IMR-90 (cell line): ENCODE data around the gene SVIP. TPM values are rescaled to one million over a fixed set of nuclear protein-coding genes. Genes with fewer than 3 reads are reported as not detected.

ENCODE experiments used
- ATAC-seq: fragments of 200-7000 bp; cut with Tn5 transposase; 2 replicates; pipeline ENCODE4 v1.9.1; 2020; ENCODE audit warnings: low read depth, mild to moderate bottlenecking, moderate library complexity
- BruUV-seq: library from RNA; stranded (reverse); fragments of 400-500 nt; replicated peaks from 2 replicates; lab custom pipeline; 2021; lab: Mats Ljungman, UMichigan
- CTCF ChIA-PET: fragments of 300-600 bp; formaldehyde crosslinking; extraction: SDS; loops from one replicate; lab custom pipeline; 2021; ENCODE audit warnings: antibody characterized with exemption; lab: Yijun Ruan, JAX
- POLR2A ChIA-PET: fragments of 300-600 bp; sonication (Branson Sonifier 250); formaldehyde crosslinking; loops from one replicate; lab custom pipeline; 2022; ENCODE audit warnings: antibody characterized with exemption; ENCODE audit not compliant: unreplicated experiment; lab: Charles Lee
- DNase-seq: peaks from one replicate; pipeline ENCODE4 v3.0.0; 2013
- H2AFZ ChIP-seq: replicated peaks from 2 replicates; pipeline ENCODE3; 2013; ENCODE audit warnings: low read length, mild to moderate bottlenecking; ENCODE audit not compliant: poor library complexity
- H2AK5ac ChIP-seq: 2 replicates; pipeline ENCODE4 v1.6.1; 2013; ENCODE audit warnings: low read depth, low read length, inconsistent platforms
- H2AK9ac ChIP-seq: replicated peaks from 2 replicates; pipeline ENCODE3; 2013; ENCODE audit warnings: mild to moderate bottlenecking, low read depth, low read length, moderate library complexity; ENCODE audit not compliant: poor library complexity
- H2BK120ac ChIP-seq: 2 replicates; pipeline ENCODE4 v1.6.1; 2013; ENCODE audit warnings: low read depth, low read length, inconsistent platforms
- H2BK15ac ChIP-seq: 3 replicates; pipeline ENCODE4 v1.6.1; 2013; ENCODE audit warnings: low read depth, low read length, inconsistent platforms
- H2BK20ac ChIP-seq: 2 replicates; pipeline ENCODE4 v1.6.1; 2013; ENCODE audit warnings: low read depth, mild to moderate bottlenecking, inconsistent platforms, low read length, moderate library complexity
- H2BK5ac ChIP-seq: 2 replicates; pipeline ENCODE4 v1.6.1; 2013; ENCODE audit warnings: mild to moderate bottlenecking, low read depth, low read length, inconsistent platforms; ENCODE audit not compliant: poor library complexity, severe bottlenecking
- H3K14ac ChIP-seq: replicated peaks from 2 replicates; pipeline ENCODE4 v1.6.1; 2013; ENCODE audit warnings: low read depth, low read length, inconsistent platforms
- H3K18ac ChIP-seq: 2 replicates; pipeline ENCODE4 v1.6.1; 2013; ENCODE audit warnings: low read depth, low read length, control low read depth
- H3K23ac ChIP-seq: 2 replicates; pipeline ENCODE4 v1.6.1; 2013; ENCODE audit warnings: low read depth, low read length, inconsistent platforms
- H3K27ac ChIP-seq: 2 replicates; pipeline ENCODE4 v1.5.1; 2013; ENCODE audit warnings: mild to moderate bottlenecking, control low read depth, low read length; ENCODE audit not compliant: insufficient read depth
- H3K27me3 ChIP-seq: 2 replicates; pipeline ENCODE4 v1.6.1; 2013; ENCODE audit warnings: low read length; ENCODE audit not compliant: control insufficient read depth, insufficient read depth
- H3K36me3 ChIP-seq: 2 replicates; pipeline ENCODE4 v1.6.1; 2013; ENCODE audit warnings: low read length, mixed read lengths; ENCODE audit not compliant: control insufficient read depth, insufficient read depth
- H3K4ac ChIP-seq: 2 replicates; pipeline ENCODE4 v1.6.1; 2013; ENCODE audit warnings: low read depth, low read length, inconsistent platforms
- H3K4me1 ChIP-seq: 2 replicates; pipeline ENCODE4 v1.6.1; 2013; ENCODE audit warnings: low read length, mixed read lengths; ENCODE audit not compliant: control insufficient read depth, insufficient read depth
- H3K4me2 ChIP-seq: 2 replicates; pipeline ENCODE4 v1.6.1; 2013; ENCODE audit warnings: low read depth, mild to moderate bottlenecking, control low read depth, low read length, moderate library complexity
- H3K4me3 ChIP-seq: 2 replicates; pipeline ENCODE4 v1.5.1; 2013; ENCODE audit warnings: low read depth, mild to moderate bottlenecking, control low read depth, low read length, moderate library complexity; ENCODE audit not compliant: insufficient read depth
- H3K56ac ChIP-seq: 2 replicates; pipeline ENCODE4 v1.6.1; 2013; ENCODE audit warnings: low read length, inconsistent platforms; ENCODE audit not compliant: insufficient read depth; ENCODE audit errors: extremely low read depth
- H3K79me1 ChIP-seq, 2 experiments: 2 replicates each; pipeline ENCODE4 v1.6.1; 2013; ENCODE audit warnings: low read length in 2 of 2, inconsistent platforms in 1 of 2, low read depth in 1 of 2
- H3K9ac ChIP-seq: 2 replicates; pipeline ENCODE4 v1.6.1; 2013; ENCODE audit warnings: low read depth, low read length, control low read depth
- H3K9me1 ChIP-seq: 2 replicates; pipeline ENCODE4 v1.6.1; 2013; ENCODE audit warnings: low read length, inconsistent platforms; ENCODE audit not compliant: insufficient read depth
- H3K9me3 ChIP-seq: 2 replicates; pipeline ENCODE4 v1.6.1; 2013; ENCODE audit warnings: low read length; ENCODE audit not compliant: control insufficient read depth, insufficient read depth
- H4K20me1 ChIP-seq: 2 replicates; pipeline ENCODE4 v1.6.1; 2013; ENCODE audit warnings: low read length, inconsistent platforms; ENCODE audit not compliant: insufficient read depth
- H4K5ac ChIP-seq: 2 replicates; pipeline ENCODE4 v1.6.1; 2013; ENCODE audit warnings: mild to moderate bottlenecking, low read depth, low read length, control low read depth
- H4K8ac ChIP-seq, 2 experiments: 2 replicates each; pipeline ENCODE4 v1.6.1; 2013; ENCODE audit warnings: low read depth in 2 of 2, low read length in 2 of 2, control low read depth in 1 of 2, inconsistent platforms in 1 of 2
- H4K91ac ChIP-seq: 2 replicates; pipeline ENCODE4 v1.6.1; 2013; ENCODE audit warnings: low read depth, low read length, inconsistent platforms; ENCODE audit not compliant: insufficient read depth
- BHLHE40 ChIP-seq: fragments of 150-350 bp; IDR thresholded peaks from 2 replicates; pipeline ENCODE4 v1.6.1; 2016; ENCODE audit warnings: mild to moderate bottlenecking, low read depth, low read length
- CEBPB ChIP-seq: IDR thresholded peaks from 2 replicates; pipeline ENCODE4 v1.6.1; 2012; ENCODE audit warnings: low read depth, low read length, improper control_type of control experiment
- CHD1 ChIP-seq: IDR thresholded peaks from 2 replicates; pipeline ENCODE4 v1.6.1; 2012; ENCODE audit warnings: low read depth, low read length, improper control_type of control experiment
- FOS ChIP-seq: fragments of 150-350 bp; IDR thresholded peaks from 2 replicates; pipeline ENCODE4 v1.6.1; 2016; ENCODE audit warnings: low read depth, low read length
- MAFK ChIP-seq: IDR thresholded peaks from 2 replicates; pipeline ENCODE4 v1.6.1; 2012; ENCODE audit warnings: low read depth, low read length, improper control_type of control experiment
- MAZ ChIP-seq: IDR thresholded peaks from 2 replicates; pipeline ENCODE4 v1.6.1; 2012; ENCODE audit warnings: low read depth, mild to moderate bottlenecking, low read length, improper control_type of control experiment, moderate library complexity, borderline replicate concordance
- MXI1 ChIP-seq: IDR thresholded peaks from 2 replicates; pipeline ENCODE4 v1.6.1; 2012; ENCODE audit warnings: low read depth, mild to moderate bottlenecking, low read length, moderate library complexity, borderline replicate concordance
- NFE2L2 ChIP-seq: fragments of 150-350 bp; IDR thresholded peaks from 2 replicates; pipeline ENCODE4 v1.6.1; 2016; ENCODE audit warnings: low read depth, mild to moderate bottlenecking, low read length
- POLR2A ChIP-seq: IDR thresholded peaks from 2 replicates; pipeline ENCODE4 v1.6.1; 2012; ENCODE audit warnings: mild to moderate bottlenecking, low read depth, low read length
- RAD21 ChIP-seq: IDR thresholded peaks from 2 replicates; pipeline ENCODE4 v1.6.1; 2012; ENCODE audit warnings: low read length, improper control_type of control experiment
- RCOR1 ChIP-seq: IDR thresholded peaks from 2 replicates; pipeline ENCODE4 v1.6.1; 2012; ENCODE audit warnings: mild to moderate bottlenecking, low read length, improper control_type of control experiment; ENCODE audit not compliant: insufficient replicate concordance
- RFX5 ChIP-seq: IDR thresholded peaks from 2 replicates; pipeline ENCODE4 v1.8.0; 2012; ENCODE audit warnings: low read depth, mild to moderate bottlenecking, low read length, moderate library complexity
- SMC3 ChIP-seq: fragments of 150-350 bp; IDR thresholded peaks from 2 replicates; pipeline ENCODE4 v1.6.1; 2016; ENCODE audit warnings: low read depth, mild to moderate bottlenecking, antibody characterized with exemption, low read length, moderate library complexity
- WGBS, 2 experiments: methylation state at CpG; one replicate each; pipeline versions ENCODE4 v1.1.5 to v1.1.7; 2013; ENCODE audit warnings: missing lambda C conversion rate in 2 of 2; ENCODE audit not compliant: insufficient read length in 1 of 2; ENCODE audit errors: extremely low coverage in 2 of 2; 5-methylcytosine and 5-hydroxymethylcytosine counted together
- dilution Hi-C: fragments of 300-500 bp; cut with HindIII; formaldehyde crosslinking; loops from one replicate; pipeline ENCODE4 v1.14.3; 2018; ENCODE audit warnings: low sequenced_read_pairs; ENCODE audit not compliant: unreplicated experiment
- in situ Hi-C: fragments of 300-500 bp; cut with MboI; formaldehyde crosslinking; loops from 3 replicates; pipeline ENCODE4 v1.14.3; 2019; ENCODE audit warnings: low sequenced_read_pairs, inconsistent platforms, mixed read lengths
- intact Hi-C: fragments of 100-400 bp; cut with micrococcal nuclease; formaldehyde crosslinking; loops from 2 replicates; pipeline ENCODE4 v1.10.0; 2022
- polyA plus RNA-seq, 3 experiments: library from polyadenylated mRNA; depleted of rRNA; stranded (reverse); fragments of >200 nt; gene quantifications; 2 replicates each; pipeline ENCODE4 v1.2.3, GENCODE V29; 2012; ENCODE audit warnings: low replicate concordance in 1 of 3
- total RNA-seq: library from RNA; depleted of rRNA; stranded (reverse); fragments of >200 nt; gene quantifications from 2 replicates; pipeline ENCODE4 v1.2.3, GENCODE V29; 2012
- TF ChIP-seq, protein P1 (sequence below): fragments of 150-350 bp; IDR thresholded peaks from 2 replicates; pipeline ENCODE4 v1.6.1; 2017; ENCODE audit warnings: mild to moderate bottlenecking, antibody characterized with exemption, low read length, low read depth
- TF ChIP-seq, protein P2 (sequence below): conservative IDR thresholded peaks from 2 replicates; pipeline ENCODE4 v1.5.1; 2012; ENCODE audit warnings: mild to moderate bottlenecking, low read depth, low read length, improper control_type of control experiment
- TF ChIP-seq, protein P3 (sequence below): fragments of 150-350 bp; IDR thresholded peaks from 2 replicates; pipeline ENCODE4 v1.6.1; 2016; ENCODE audit warnings: low read depth, mild to moderate bottlenecking, low read length, moderate library complexity, borderline replicate concordance

Gene SVIP
- total and polyA plus RNA-seq, 2 of the 4 experiments (the other 2 are of a cell fraction) = 2.0 to 6.8 TPM

DNA sequence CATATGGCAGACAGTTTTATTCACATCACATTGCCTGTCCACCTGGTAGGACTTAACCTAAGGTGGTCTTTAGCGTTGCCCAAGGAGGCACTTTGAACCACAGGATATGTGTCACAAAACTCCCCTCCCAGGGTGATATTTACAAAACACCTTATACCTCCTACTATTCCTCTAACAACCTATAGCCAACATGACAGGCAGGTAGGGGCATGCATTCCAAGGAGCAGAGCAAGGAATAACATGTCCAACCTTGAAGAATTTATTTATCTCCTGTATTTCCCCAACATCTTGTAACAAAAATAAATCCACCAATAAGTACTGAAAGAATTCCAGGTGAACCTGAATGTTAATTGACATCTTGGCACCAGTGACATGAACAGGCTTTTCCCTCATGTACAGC is 60.5 kb downstream of the SVIP start:
- Histone ChIP-seq H4K20me1 (no peaks in the 10 kb centered on the region), H3K9me1 (no peaks in the 10 kb centered on the region), H2AK5ac (no peak overlapping the region), H2BK5ac (no peak overlapping the region), H3K4ac (no peak overlapping the region), H3K18ac (no peak overlapping the region), H3K4me3 (no peak overlapping the region), H2BK15ac (no peak overlapping the region), H3K9me3 (no peaks in the 10 kb centered on the region), H3K4me1 (no peaks in the 10 kb centered on the region), H3K4me2 (no peak overlapping the region), H3K9ac (no peak overlapping the region), H3K79me1 (no peaks in the 10 kb centered on the region), H3K14ac (no peak overlapping the region), H3K56ac (no peak overlapping the region), H2BK120ac (no peak overlapping the region), H3K27me3 (no peaks in the 10 kb centered on the region), H4K5ac (no peak overlapping the region), H4K8ac (no peak overlapping the region), H2AFZ (no peak overlapping the region), H3K27ac (no peak overlapping the region), H2AK9ac (no peak overlapping the region), H3K36me3 (no peaks in the 10 kb centered on the region), H4K91ac (no peak overlapping the region), H3K23ac (no peak overlapping the region), H2BK20ac (no peak overlapping the region)
- no peak for ATAC-seq
- BruUV-seq = no TSS peak
- in situ Hi-C loops = no loop called here
- intact Hi-C loops = no loop called here
- CTCF ChIA-PET = no interaction called here
- TF ChIP-seq SMC3 (no peak), POLR2A (no peak), RCOR1 (no peak), RAD21 (no peak), RFX5 (no peak), MXI1 (no peak), CEBPB (no peak), MAZ (no peak), NFE2L2 (no peak), BHLHE40 (no peak), MAFK (no peak), FOS (no peak), CHD1 (no peak)
- TF ChIP-seq, protein P1, sequence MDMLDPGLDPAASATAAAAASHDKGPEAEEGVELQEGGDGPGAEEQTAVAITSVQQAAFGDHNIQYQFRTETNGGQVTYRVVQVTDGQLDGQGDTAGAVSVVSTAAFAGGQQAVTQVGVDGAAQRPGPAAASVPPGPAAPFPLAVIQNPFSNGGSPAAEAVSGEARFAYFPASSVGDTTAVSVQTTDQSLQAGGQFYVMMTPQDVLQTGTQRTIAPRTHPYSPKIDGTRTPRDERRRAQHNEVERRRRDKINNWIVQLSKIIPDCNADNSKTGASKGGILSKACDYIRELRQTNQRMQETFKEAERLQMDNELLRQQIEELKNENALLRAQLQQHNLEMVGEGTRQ = no peak
- TF ChIP-seq, protein P2, sequence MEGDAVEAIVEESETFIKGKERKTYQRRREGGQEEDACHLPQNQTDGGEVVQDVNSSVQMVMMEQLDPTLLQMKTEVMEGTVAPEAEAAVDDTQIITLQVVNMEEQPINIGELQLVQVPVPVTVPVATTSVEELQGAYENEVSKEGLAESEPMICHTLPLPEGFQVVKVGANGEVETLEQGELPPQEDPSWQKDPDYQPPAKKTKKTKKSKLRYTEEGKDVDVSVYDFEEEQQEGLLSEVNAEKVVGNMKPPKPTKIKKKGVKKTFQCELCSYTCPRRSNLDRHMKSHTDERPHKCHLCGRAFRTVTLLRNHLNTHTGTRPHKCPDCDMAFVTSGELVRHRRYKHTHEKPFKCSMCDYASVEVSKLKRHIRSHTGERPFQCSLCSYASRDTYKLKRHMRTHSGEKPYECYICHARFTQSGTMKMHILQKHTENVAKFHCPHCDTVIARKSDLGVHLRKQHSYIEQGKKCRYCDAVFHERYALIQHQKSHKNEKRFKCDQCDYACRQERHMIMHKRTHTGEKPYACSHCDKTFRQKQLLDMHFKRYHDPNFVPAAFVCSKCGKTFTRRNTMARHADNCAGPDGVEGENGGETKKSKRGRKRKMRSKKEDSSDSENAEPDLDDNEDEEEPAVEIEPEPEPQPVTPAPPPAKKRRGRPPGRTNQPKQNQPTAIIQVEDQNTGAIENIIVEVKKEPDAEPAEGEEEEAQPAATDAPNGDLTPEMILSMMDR = no peak
- TF ChIP-seq, protein P3, sequence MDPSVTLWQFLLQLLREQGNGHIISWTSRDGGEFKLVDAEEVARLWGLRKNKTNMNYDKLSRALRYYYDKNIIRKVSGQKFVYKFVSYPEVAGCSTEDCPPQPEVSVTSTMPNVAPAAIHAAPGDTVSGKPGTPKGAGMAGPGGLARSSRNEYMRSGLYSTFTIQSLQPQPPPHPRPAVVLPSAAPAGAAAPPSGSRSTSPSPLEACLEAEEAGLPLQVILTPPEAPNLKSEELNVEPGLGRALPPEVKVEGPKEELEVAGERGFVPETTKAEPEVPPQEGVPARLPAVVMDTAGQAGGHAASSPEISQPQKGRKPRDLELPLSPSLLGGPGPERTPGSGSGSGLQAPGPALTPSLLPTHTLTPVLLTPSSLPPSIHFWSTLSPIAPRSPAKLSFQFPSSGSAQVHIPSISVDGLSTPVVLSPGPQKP = no peak
- POLR2A ChIA-PET = no interaction called here
- DNase-seq = no peak
- dilution Hi-C loops = no loop called here
- no CpG with 5 or more reads among the region's 1 CpG for WGBS, 2 experiments
